HCT116 (cell line): ENCODE measurements around the gene CASK.

ENCODE experiments used
- CTCF ChIP-seq, 3 experiments: fragments of 200-600 bp in 1 of 3; sonication (generic) in 1 of 3; IDR thresholded peaks in 2 of 3; conservative IDR thresholded peaks in 1 of 3; 2 replicates each; pipeline ENCODE4 v1.5.1; 2012 to 2017; ENCODE audit warnings: low read depth in 2 of 3, low read length in 2 of 3, antibody characterized with exemption in 1 of 3, borderline replicate concordance in 1 of 3, control low read depth in 1 of 3, mild to moderate bottlenecking in 1 of 3, mixed read lengths in 1 of 3, mixed run types in 1 of 3, moderate library complexity in 1 of 3; ENCODE audit not compliant: insufficient read depth in 1 of 3
- EZH2phosphoT487 ChIP-seq: fragments of 200-600 bp; IDR thresholded peaks from 2 replicates; pipeline ENCODE4 v1.6.1; 2018; ENCODE audit warnings: antibody characterized with exemption, borderline replicate concordance
- FOSL1 ChIP-seq: IDR thresholded peaks from 2 replicates; pipeline ENCODE4 v1.6.1; 2012; ENCODE audit warnings: low read depth
- POLR2A ChIP-seq: IDR thresholded peaks from 2 replicates; pipeline ENCODE4 v1.7.0; 2011; ENCODE audit warnings: borderline replicate concordance; ENCODE audit not compliant: insufficient read depth, insufficient read length; ENCODE audit errors: extremely low read depth
- POLR2AphosphoS5 ChIP-seq: IDR thresholded peaks from 2 replicates; pipeline ENCODE4 v1.6.1; 2011; ENCODE audit warnings: mild to moderate bottlenecking, low read depth, low read length, moderate library complexity
- REST ChIP-seq: IDR thresholded peaks from 2 replicates; pipeline ENCODE4 v1.6.1; 2012; ENCODE audit warnings: low read depth
- SP1 ChIP-seq: IDR thresholded peaks from 2 replicates; pipeline ENCODE4 v1.6.1; 2012; ENCODE audit warnings: low read depth
- SRF ChIP-seq: IDR thresholded peaks from 2 replicates; pipeline ENCODE4 v1.6.1; 2012; ENCODE audit warnings: low read depth
- ZFX ChIP-seq: fragments of 450-650 bp; IDR thresholded peaks from 2 replicates; pipeline ENCODE4 v1.6.1; 2017
- TF ChIP-seq, protein P1 (sequence below): IDR thresholded peaks from 2 replicates; pipeline ENCODE4 v1.6.1; 2012

DNA sequence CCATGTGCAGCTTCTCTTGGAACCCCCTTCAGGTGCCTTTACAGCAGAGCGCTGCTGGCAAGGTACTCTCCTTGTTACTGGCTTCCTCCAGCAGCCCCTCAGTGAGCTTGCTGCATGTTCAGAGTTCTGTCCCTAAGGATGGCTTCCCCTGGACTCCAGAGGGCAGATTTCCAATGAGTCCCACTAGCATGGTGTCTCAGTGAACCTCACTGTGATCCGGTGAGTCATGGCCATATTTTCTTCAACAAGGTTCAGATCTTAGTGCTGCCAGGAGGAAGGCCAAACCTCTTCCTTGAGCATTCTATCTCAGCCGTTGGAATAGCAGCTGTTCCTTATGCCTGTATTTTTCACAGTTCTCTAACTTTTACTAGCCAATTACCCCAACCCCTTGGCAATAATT is 98.8 kb downstream of the CASK start:
- no peak for TF ChIP-seq POLR2AphosphoS5
- no peak for TF ChIP-seq SP1
- TF ChIP-seq, protein P1, sequence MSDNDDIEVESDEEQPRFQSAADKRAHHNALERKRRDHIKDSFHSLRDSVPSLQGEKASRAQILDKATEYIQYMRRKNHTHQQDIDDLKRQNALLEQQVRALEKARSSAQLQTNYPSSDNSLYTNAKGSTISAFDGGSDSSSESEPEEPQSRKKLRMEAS, result no peak
- TF ChIP-seq EZH2phosphoT487, result no peak
- no peak for TF ChIP-seq POLR2A
- peak; percentile 25; the same call in 1 of the 2 replicates for TF ChIP-seq FOSL1
- no peak for TF ChIP-seq CTCF (IDR thresholded peaks at IDR 0.05 in 2 of 3, conservative IDR thresholded peaks at IDR 0.05 in 1 of 3; ENCODE audit: borderline replicate concordance in 1 of 3, insufficient read depth in 1 of 3, low read depth in 2 of 3, low read length in 2 of 3)
- no peak for TF ChIP-seq SRF
- no peak for TF ChIP-seq ZFX
- no peak for TF ChIP-seq REST
